AG04450 (cell line): Measurements from ENCODE around the gene TBC1D8. TPM values are rescaled to one million over a fixed set of nuclear protein-coding genes. Genes with fewer than 3 reads are reported as not detected.

Experiments
- CTCF ChIA-PET: fragments of 300-600, 350-600 bp; formaldehyde crosslinking; extraction: SDS; loops from one replicate; lab custom pipeline; 2022; ENCODE audit warnings: antibody characterized with exemption, inconsistent platforms; lab: Charles Lee
- POLR2A ChIA-PET: fragments of 350-600 bp; formaldehyde crosslinking; extraction: SDS; loops from one replicate; lab custom pipeline; 2021; ENCODE audit warnings: antibody characterized with exemption, inconsistent platforms; lab: Yijun Ruan, JAX
- DNase-seq: peaks from one replicate; pipeline ENCODE4 v3.0.0-alpha.2; 2011; ENCODE audit warnings: low read depth, low spot score
- H3K27ac ChIP-seq: one replicate; pipeline ENCODE4 v1.5.1; 2012; ENCODE audit warnings: low read depth, low read length, control low read depth
- H3K27me3 ChIP-seq: one replicate; pipeline ENCODE4 v1.6.0; 2012; ENCODE audit warnings: low read length; ENCODE audit not compliant: control insufficient read depth, insufficient read depth
- H3K4me3 ChIP-seq: 2 replicates; pipeline ENCODE4 v1.5.1; 2011; ENCODE audit warnings: mild to moderate bottlenecking, low read depth, low read length, control low read depth
- H3K9me3 ChIP-seq: 2 replicates; pipeline ENCODE4 v1.5.1; 2012; ENCODE audit warnings: low read length; ENCODE audit not compliant: control insufficient read depth, insufficient read depth
- CTCF ChIP-seq: IDR thresholded peaks from 2 replicates; pipeline ENCODE4 v1.5.1; 2011; ENCODE audit warnings: low read depth, low read length, control low read depth, inconsistent platforms
- polyA plus RNA-seq: library from polyadenylated mRNA; depleted of rRNA; stranded (reverse); fragments of >200 nt; gene quantifications from 2 replicates; pipeline ENCODE4 v1.2.3, GENCODE V29; 2011

Gene TBC1D8
- polyA plus RNA-seq, 1 experiment, result 2.5 TPM

- Histone ChIP-seq H3K4me3 (no peak overlapping the region), H3K9me3 (no peaks in the 10 kb centered on the region), H3K27ac (no peak overlapping the region), H3K27me3 (peaks cover 9% of the 10 kb centered on the region)
- no peak for TF ChIP-seq CTCF
- ChIA-PET POLR2A (no interaction called here), CTCF (interaction anchor here (1.0 to 3.8 kb wide), 3 partner anchors 11 to 157 kb away, joined by 4 to 22 read pairs (median 5); no protein-coding TSS in a partner anchor)
- no peak for DNase-seq
Measured at GRCh38 chr2:101047774-101048173, 103.4 kb downstream of the TBC1D8 start.

- Histone ChIP-seq H3K27me3 (peaks cover 10% of the 10 kb centered on the region), H3K4me3 (no peak overlapping the region), H3K27ac (no peak overlapping the region), H3K9me3 (no peaks in the 10 kb centered on the region)
- POLR2A ChIA-PET, result no interaction called here
- CTCF ChIA-PET, result interaction anchor here (0.5 to 3.8 kb wide), 4 partner anchors 10 to 1413 kb away, joined by 3 to 22 read pairs (median 4); no protein-coding TSS in a partner anchor
- no peak for DNase-seq
- TF ChIP-seq CTCF, result no peak
Measured at GRCh38 chr2:101047075-101047766, 104.0 kb downstream of the TBC1D8 start.

- CTCF ChIA-PET, result interaction anchor here (1.5 to 3.8 kb wide), 2 partner anchors 9 to 143 kb away, joined by 7 to 22 read pairs; no protein-coding TSS in a partner anchor
- DNase-seq, result no peak
- Histone ChIP-seq H3K27ac (no peak overlapping the region), H3K4me3 (no peak overlapping the region), H3K9me3 (no peaks in the 10 kb centered on the region), H3K27me3 (peaks cover 10% of the 10 kb centered on the region)
- no peak for TF ChIP-seq CTCF
- POLR2A ChIA-PET, result no interaction called here
Measured at GRCh38 chr2:101045330-101045729, 105.9 kb downstream of the TBC1D8 start.

GRCh38 chr2:101041413-101041812 lies 109.8 kb downstream of the TBC1D8 start:
- H3K27me3 ChIP-seq, result peaks cover 10% of the 10 kb centered on the region
- no peak for TF ChIP-seq CTCF
- DNase-seq, result no peak
- ChIA-PET CTCF (interaction anchor here (0.6 kb wide), 1 partner anchor 147 kb away, joined by 3 read pairs; no protein-coding TSS in a partner anchor), POLR2A (no interaction called here)
- H3K4me3 ChIP-seq, result no peak overlapping the region
- no peaks in the 10 kb centered on the region for H3K9me3 ChIP-seq
- H3K27ac ChIP-seq, result no peak overlapping the region

- no peak for TF ChIP-seq CTCF
- Histone ChIP-seq H3K27me3 (peaks cover 10% of the 10 kb centered on the region), H3K9me3 (no peaks in the 10 kb centered on the region), H3K4me3 (no peak overlapping the region), H3K27ac (no peak overlapping the region)
- POLR2A ChIA-PET, result no interaction called here
- CTCF ChIA-PET, result interaction anchor here (0.6 kb wide), 1 partner anchor 148 kb away, joined by 3 read pairs; no protein-coding TSS in a partner anchor
- no peak for DNase-seq
Measured at GRCh38 chr2:101040761-101041160, 110.4 kb downstream of the TBC1D8 start.
